Subcutaneous abdominal adipose tissue (tissue), 5 donors: Measurements from ENCODE around the gene TRIM37.
"Not testable (repeated sequence)": the region's sequence is repeated elsewhere in the genome, so short reads cannot be mapped to it uniquely, and the experiment has no call there.

Experiments
- H3K27ac ChIP-seq: one replicate; pipeline ENCODE4 v1.7.0; 2013; ENCODE audit warnings: low read depth, mild to moderate bottlenecking, inconsistent platforms, low read length, moderate library complexity
- H3K27me3 ChIP-seq, 5 donors: one replicate each; pipeline ENCODE4 v1.7.0; 2013; ENCODE audit warnings: low read length in 5 of 5, inconsistent platforms in 1 of 5; ENCODE audit not compliant: control insufficient read depth in 5 of 5, insufficient read depth in 4 of 5
- H3K36me3 ChIP-seq, 5 donors: one replicate each; pipeline ENCODE4 v1.7.0; 2013; ENCODE audit warnings: low read length in 5 of 5; ENCODE audit not compliant: control insufficient read depth in 5 of 5, insufficient read depth in 5 of 5
- H3K4me1 ChIP-seq, 5 donors: one replicate each; pipeline ENCODE4 v1.7.0; 2013; ENCODE audit warnings: low read length in 5 of 5, mild to moderate bottlenecking in 3 of 5, moderate library complexity in 1 of 5; ENCODE audit not compliant: control insufficient read depth in 5 of 5, insufficient read depth in 5 of 5
- H3K4me3 ChIP-seq, 5 donors: one replicate each; pipeline ENCODE4 v1.7.0; 2013; ENCODE audit warnings: low read length in 5 of 5, low read depth in 1 of 5
- H3K9ac ChIP-seq, 5 donors: one replicate each; pipeline ENCODE4 v1.7.0; 2013; ENCODE audit warnings: low read length in 5 of 5, mild to moderate bottlenecking in 4 of 5, moderate library complexity in 3 of 5
- H3K9me3 ChIP-seq, 5 donors: one replicate each; pipeline ENCODE4 v1.7.0; 2013; ENCODE audit warnings: low read length in 5 of 5; ENCODE audit not compliant: control insufficient read depth in 5 of 5
- donor health status: healthy.
- donor health status: healthy.
- donor health status: healthy.
- donor health status: healthy.
- donor health status: healthy.

The TRIM37 gene

DNA sequence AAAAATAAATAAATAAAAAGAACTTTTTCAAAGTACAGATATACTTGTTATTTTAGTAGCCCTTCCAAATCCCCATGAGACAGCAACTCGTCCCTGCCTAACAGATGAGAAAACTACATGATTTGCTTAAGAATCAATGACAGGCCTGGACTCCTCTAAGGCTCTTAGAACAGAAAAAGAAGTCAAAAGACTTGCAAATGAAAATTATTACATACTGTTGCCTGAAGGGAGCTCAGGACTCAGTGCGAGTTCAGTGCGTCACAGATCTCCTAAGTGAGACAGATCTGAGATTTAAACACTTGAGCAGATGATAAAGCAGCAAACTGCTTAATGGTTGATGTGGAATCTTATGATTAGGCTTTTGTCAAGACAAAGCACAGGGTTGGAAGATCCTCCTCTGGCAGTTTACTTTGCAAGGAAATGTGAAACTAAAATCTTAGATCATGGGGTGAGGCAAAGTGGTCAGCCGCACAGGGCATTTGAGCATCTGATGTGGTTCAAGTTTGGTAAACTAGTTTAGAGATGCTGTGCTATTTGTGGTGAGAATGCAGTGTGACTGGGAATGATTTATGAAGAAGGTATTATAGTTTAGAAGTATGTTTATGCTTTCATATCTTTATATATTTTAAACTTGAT lies 138.1 kb downstream of the TRIM37 start:
- H3K4me3 ChIP-seq = no peak overlapping the region
- no peak overlapping the region for H3K9ac ChIP-seq
- H3K4me1 ChIP-seq = peaks cover 0 to 6% (median 0%) of the 10 kb centered on the region in 5 donors
- no peak overlapping the region for H3K27ac ChIP-seq
- H3K27me3 ChIP-seq = no peaks in the 10 kb centered on the region
- H3K9me3 ChIP-seq = no peaks in the 10 kb centered on the region
- H3K36me3 ChIP-seq = no peaks in the 10 kb centered on the region

GRCh38 chr17:58966208-58966607 lies 140.5 kb downstream of the TRIM37 start:
- no peak overlapping the region for H3K27ac ChIP-seq
- H3K27me3 ChIP-seq = no peaks in the 10 kb centered on the region
- no peak overlapping the region for H3K4me3 ChIP-seq
- H3K4me1 ChIP-seq = peaks cover 0 to 6% (median 0%) of the 10 kb centered on the region in 5 donors
- no peaks in the 10 kb centered on the region for H3K36me3 ChIP-seq
- no peaks in the 10 kb centered on the region for H3K9me3 ChIP-seq
- no peak overlapping the region for H3K9ac ChIP-seq

GRCh38 chr17:58965221-58965620 lies 141.5 kb downstream of the TRIM37 start:
- H3K4me1 ChIP-seq = peaks cover 0 to 6% (median 0%) of the 10 kb centered on the region in 5 donors
- no peak overlapping the region for H3K9ac ChIP-seq
- no peak overlapping the region for H3K27ac ChIP-seq
- H3K9me3 ChIP-seq = no peaks in the 10 kb centered on the region
- H3K27me3 ChIP-seq = no peaks in the 10 kb centered on the region
- H3K4me3 ChIP-seq = no peak overlapping the region
- H3K36me3 ChIP-seq = no peaks in the 10 kb centered on the region

DNA sequence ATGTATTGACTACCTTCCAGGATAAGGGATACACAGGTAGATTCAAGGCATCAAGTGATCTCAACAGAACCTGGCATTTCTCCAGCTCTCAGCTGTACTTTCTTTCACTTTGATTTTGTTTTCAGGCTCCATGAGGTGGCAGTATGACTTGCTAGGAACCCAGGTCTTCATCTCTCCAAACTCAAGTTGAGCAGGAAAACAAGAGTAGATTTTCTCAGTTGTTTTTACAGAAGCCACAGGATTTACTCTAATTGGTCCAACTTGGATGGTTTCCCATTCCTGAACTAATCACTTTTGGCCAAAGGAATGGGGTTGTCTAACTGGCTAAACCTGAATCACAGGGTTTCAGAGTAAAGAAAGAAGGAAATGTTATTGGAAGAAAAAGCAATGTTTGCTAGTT lies 146.6 kb downstream of the TRIM37 start:
- Histone ChIP-seq H3K9ac (no peak overlapping the region), H3K27ac (no peak overlapping the region), H3K4me3 (no peak overlapping the region)

GRCh38 chr17:58957725-58958073 lies 149.0 kb downstream of the TRIM37 start:
- not testable (repeated sequence) for H3K27ac ChIP-seq, H3K36me3 ChIP-seq, H3K4me3 ChIP-seq, H3K9me3 ChIP-seq, H3K4me1 ChIP-seq, H3K27me3 ChIP-seq, H3K9ac ChIP-seq

More for the DNA sequence above, 146.6 kb downstream of the TRIM37 start:
- Histone ChIP-seq H3K27me3 (no peaks in the 10 kb centered on the region), H3K9me3 (no peaks in the 10 kb centered on the region), H3K36me3 (no peaks in the 10 kb centered on the region), H3K4me1 (peaks cover 0 to under 1% (median 0%) of the 10 kb centered on the region in 5 donors)

GRCh38 chr17:58956997-58957724 lies 149.5 kb downstream of the TRIM37 start:
- H3K4me1 ChIP-seq = no peaks in the 10 kb centered on the region
- no peak overlapping the region for H3K9ac ChIP-seq
- no peak overlapping the region for H3K4me3 ChIP-seq
- no peaks in the 10 kb centered on the region for H3K36me3 ChIP-seq
- peaks cover 0 to 3% (median 0%) of the 10 kb centered on the region in 5 donors for H3K9me3 ChIP-seq
- no peak overlapping the region for H3K27ac ChIP-seq
- no peaks in the 10 kb centered on the region for H3K27me3 ChIP-seq

GRCh38 chr17:58954358-58954757 lies 152.3 kb downstream of the TRIM37 start:
- not testable (repeated sequence) for H3K4me1 ChIP-seq, H3K4me3 ChIP-seq, H3K9ac ChIP-seq, H3K36me3 ChIP-seq, H3K27ac ChIP-seq, H3K27me3 ChIP-seq
- peaks cover 0 to 14% (median 8%) of the 10 kb centered on the region in 5 donors for H3K9me3 ChIP-seq

DNA sequence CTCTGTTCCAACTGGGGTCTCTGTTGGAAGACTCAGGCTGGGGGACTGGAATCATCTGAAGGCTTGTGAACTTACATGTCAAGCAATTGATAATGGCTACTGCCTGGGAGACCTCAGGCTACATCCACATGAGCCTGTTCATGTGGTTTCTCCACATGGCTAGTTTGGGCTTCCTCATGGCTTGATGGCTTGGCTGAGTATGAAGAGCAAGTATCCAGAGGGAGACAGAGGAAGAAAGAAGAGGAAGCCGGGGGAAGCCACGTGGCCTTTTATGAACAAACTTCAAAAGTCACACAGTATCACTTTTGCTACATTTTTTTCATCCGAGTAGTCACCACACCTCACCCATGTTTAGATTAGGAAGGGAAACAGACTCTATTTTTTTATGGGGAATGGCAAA lies 158.9 kb downstream of the TRIM37 start:
- Histone ChIP-seq H3K4me3 (no peak overlapping the region), H3K27me3 (no peaks in the 10 kb centered on the region), H3K36me3 (no peaks in the 10 kb centered on the region), H3K27ac (no peak overlapping the region), H3K4me1 (no peaks in the 10 kb centered on the region), H3K9ac (no peak overlapping the region), H3K9me3 (peaks cover 3 to 16% (median 10%) of the 10 kb centered on the region in 5 donors)

DNA sequence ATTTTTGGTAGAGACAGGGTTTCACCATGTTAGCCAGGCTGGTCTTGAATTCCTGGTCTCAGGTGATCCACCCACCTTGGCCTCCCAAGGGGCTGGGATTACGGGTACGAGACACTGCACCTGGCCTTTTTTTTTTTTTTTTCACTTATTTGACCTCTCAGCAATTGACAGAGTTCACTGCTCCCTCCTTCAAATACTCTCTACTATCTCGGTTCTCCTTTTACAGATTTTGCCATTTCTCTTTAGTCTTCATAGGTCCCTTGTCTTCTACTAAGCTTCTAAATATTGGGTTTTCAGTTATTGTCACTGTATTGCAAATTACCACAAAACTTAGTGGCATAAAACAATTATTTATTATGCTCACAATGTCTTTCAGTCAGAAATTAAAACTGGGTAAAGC lies 159.3 kb downstream of the TRIM37 start:
- Histone ChIP-seq H3K27me3 (no peaks in the 10 kb centered on the region), H3K4me3 (no peak overlapping the region), H3K27ac (no peak overlapping the region), H3K36me3 (no peaks in the 10 kb centered on the region), H3K9me3 (peaks cover 3 to 16% (median 9%) of the 10 kb centered on the region in 5 donors), H3K4me1 (no peaks in the 10 kb centered on the region), H3K9ac (no peak overlapping the region)

DNA sequence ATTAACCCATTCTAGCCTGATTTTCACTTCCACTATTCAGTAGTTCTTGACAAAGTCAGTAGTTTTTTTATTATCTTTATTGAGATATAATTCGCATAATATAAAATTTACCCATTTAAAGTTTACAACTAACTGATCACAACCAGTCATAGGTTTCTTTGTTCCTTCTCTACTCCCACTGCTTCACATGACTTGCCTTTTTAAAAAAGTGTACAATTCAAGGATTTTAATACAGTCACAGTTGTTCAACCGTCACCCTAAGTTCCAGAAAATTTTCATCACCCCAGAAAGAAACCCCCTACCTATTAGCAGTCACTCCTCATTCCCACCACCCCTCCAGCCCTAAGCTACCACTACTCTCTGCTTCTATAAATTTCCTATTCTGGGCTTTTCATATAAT lies 162.5 kb downstream of the TRIM37 start:
- Histone ChIP-seq H3K36me3 (no peaks in the 10 kb centered on the region), H3K9ac (no peak overlapping the region), H3K27ac (no peak overlapping the region)

More for the DNA sequence above, 162.5 kb downstream of the TRIM37 start:
- H3K9me3 ChIP-seq = peaks cover 0 to 7% (median 1%) of the 10 kb centered on the region in 5 donors
- H3K4me1 ChIP-seq = no peaks in the 10 kb centered on the region
- no peak overlapping the region for H3K4me3 ChIP-seq
- no peaks in the 10 kb centered on the region for H3K27me3 ChIP-seq
